Stomach (tissue), 4 donors: ENCODE measurements around the gene GHRHR.

Experiments used
- CTCF ChIP-seq, 7 experiments: fragments of 450-650 bp in 4 of 7; fragments of 200-600 bp in 3 of 7; sonication (generic) in 3 of 7; IDR thresholded peaks; one replicate each; pipeline ENCODE4 v1.5.1; 2016 to 2019; ENCODE audit warnings: antibody characterized with exemption in 7 of 7, control low read depth in 2 of 7, mild to moderate bottlenecking in 1 of 7
- EP300 ChIP-seq: sonication (generic); formaldehyde crosslinking; IDR thresholded peaks from one replicate; pipeline ENCODE4 v1.6.1; 2017; ENCODE audit warnings: antibody characterized with exemption

GRCh38 chr7:30931161-30931928, 32.4 kb upstream of the GHRHR start:
- TF ChIP-seq EP300 (no peak), CTCF (IDR thresholded peaks at IDR 0.05) (no peak)
